Activated T-helper 1 cell treated with Interleukin-2 at 50 U/mL for 16 hours (primary cell): ENCODE results near the gene ALS2CL.

Experiments
- DNase-seq: peaks from one replicate; pipeline ENCODE4 v3.0.0-alpha.2; 2020; ENCODE audit warnings: low read depth

ALS2CL gene

DNA sequence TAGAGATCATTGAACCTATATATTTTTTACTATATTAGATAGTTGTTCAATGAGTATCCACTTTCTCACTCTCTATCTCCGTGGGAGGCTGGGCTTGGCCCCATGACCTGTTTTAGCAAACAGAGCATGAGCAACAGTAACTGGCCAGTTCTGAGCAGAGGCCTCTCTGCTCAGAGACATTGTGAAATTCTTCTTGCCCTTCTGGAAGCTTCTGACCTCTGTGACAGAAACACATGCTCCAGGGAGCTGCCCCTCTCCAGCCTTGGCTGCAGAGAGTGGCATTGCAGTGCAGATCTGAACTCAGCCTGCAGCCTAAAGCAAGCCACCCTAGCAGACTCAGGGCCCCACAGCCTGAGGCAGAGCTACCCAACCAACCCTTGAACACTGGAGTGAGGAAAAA, 60.7 kb downstream of the ALS2CL start:
- DNase-seq: no peak

DNA sequence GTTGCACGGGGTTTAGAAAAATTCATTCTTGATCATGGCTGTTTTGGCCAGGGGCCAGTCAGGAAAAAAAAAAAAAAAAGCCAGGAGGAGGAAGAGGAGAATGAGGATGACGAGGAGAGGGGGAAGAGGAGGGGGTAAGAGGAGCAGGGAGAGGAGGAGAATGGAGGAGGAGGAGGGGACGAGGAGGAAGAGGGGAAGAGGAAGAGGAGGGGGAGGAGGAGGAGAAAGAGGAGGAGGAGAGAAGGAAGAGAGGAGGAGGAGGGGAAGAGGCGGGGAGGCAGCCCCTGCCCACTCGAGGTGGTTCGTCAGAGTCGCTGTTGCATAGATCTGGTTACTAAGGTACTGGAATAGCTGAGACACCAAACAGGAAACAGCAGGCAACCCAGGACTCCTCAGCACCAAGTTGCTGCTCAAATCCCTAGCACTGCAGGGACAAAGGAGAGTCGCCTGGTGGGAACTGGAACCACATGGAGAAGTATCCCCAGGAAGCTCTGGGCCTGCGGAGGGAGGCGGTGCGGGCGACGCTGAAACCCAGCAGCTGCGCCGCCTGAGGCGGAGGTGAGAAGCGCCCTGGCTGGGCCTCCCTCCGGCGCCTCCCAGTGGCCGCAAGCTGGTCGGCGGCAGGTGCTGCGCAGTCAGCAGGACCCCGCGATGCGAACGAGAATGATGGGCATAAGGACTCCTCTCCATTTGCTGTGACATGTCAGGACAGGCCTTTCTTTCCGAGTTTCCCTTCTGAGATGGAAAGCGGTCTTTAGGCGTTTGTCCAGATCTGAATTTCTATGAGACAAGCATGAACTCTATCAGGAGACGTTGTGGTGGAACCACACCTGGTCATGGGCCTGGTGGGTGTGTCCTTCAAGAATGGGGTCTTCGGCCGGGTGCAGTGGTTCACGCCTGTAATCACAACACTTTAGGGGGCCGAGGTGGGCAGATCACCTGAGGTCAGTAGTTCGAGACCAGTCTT, 63.6 kb downstream of the ALS2CL start:
- DNase-seq: peak; percentile 65

DNA sequence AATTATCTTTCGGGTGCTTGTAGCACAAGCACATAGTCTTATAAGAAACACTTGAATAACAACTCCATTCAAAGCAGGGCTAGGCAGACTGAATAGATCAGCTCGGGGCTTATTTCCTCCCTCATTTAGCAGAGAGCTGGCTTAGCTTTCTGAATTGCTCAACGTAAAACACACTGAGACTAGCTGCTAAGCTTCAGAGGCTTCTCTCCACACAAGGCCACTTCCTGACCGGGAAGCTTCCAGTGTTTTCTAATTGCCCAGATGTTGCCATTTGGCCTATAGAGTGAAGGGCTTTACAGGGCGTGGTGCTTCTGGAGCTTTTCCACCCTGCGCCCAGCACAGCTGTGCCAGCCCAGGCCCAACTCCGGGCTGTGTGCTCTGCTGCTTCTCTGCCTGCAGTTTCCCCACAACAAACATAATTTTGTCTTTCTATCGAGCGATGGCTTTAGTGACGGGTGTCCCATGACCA, 64.5 kb downstream of the ALS2CL start:
- DNase-seq: no peak

DNA sequence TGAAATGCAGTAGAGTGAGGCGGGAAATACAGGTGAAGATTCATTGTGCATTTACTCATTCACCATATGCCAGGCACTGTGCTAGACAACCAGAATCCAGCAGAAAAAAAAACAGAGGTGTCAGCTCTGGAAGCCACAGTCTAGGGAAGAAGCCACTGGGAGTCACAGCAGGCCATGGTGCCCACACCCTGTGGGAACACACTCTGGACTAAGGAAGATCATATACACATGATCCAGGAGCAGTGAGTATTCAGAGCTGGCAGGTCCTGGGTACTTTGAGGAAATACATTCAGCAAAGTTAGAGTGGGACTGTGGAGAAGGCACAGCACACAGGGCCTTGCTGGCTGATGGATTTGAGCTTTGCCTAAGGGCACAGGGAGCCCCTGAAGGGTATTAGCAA, 66.4 kb downstream of the ALS2CL start:
- no peak for DNase-seq

DNA sequence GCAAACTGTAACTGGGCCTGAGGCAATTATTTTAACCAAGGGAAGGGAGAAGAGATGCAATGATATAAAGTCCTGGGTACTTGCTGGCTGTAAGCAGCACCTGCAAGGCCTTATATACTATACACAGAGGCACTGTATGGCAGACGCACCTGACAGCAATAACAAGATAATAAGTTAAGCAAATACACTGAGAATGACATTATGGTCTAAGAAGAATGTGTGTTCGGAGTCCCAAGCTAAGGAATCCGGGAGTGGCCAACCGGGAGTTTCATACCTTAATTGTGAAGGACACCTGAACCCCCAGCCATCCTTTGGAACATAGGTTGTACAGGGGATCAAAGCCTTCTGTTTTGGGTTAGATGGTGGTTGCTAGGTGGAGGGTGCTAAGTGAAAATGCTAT, 67.4 kb downstream of the ALS2CL start:
- no peak for DNase-seq

DNA sequence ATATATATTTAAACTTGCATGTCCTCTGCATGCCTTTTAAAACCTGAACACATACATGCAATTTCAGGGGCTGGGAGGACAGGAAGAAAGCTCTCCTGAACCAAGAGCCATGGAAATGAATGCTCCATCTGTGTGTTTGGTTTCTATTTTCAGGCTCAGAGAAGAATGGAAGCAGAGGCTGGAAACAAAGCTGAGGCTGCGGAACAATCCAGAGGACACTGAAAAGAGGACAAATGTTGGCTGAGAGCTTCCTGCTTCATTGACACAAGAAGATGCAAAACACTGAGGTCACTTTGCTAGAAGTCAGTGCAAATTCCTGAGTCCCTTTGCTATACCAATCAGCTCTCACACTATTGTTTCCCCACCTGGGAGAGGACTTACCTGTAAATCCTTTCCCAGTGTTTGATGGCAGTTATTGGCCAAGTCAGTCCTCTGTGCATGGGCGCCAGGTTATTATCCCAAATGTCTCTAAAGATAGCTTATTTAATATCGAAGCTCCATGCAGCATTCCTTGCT, 68.4 kb downstream of the ALS2CL start:
- DNase-seq: no peak

DNA sequence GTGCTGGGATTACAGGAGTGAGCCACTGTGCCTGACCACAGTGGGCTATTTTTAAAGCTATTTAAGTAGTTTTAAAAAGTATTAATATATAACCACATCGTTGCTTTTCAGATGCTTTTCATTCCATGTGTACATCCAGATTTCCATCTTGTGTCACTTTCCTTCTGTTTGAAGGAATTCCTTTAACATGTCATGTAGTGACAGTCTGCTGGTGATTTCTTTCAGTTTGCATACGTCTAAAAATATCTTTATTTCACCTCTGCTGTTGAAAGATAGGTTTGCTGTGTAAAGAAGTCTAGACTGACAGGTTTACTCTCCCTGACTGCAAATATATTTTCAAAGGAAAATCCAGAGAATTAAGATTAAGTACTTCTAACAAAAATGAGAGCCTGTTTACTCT, 68.9 kb downstream of the ALS2CL start:
- no peak for DNase-seq

DNA sequence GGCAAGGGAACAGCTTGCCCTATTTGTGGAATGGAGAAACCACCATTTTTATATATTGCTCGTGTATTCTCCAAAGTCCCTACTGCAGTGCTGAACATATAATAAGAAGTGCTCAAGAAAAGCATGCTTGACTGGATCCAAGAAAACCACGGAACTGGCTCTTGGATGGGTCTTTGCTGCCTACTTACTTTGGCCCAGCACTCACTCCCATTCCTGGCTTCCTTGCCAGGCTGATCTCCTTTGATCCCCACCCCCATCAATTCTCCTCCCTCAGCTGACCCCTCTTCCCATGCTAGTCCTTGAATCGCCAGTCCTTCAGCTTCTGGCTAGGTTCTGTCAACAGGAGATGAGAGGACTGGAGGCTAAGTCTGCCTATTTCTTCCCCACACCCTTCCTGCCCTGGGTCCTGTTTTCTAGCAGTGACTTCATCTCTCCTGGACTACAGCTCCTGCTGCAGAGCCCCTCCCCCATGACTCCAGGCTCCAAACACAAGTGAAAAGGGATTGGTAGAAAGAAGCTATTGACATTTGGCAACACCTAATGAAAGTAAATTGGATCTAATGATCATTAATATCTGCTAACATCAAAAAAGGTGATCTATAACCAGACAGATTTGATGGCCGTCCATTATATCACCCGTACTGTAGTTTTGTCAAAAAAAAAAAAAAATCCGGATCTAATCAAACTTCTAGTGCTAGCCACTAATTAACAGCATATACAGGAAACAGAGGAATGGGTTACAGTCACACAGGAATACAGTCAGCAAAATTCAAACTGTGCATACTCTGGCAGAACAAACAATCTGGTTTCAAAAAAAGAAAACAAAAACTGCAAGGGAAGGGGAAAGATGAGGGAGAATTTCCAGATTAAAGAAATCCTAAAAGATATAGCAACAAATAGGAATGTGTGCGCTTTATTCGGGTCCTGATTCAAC, 73.4 kb downstream of the ALS2CL start:
- DNase-seq: no peak
